Cardiac fibroblast (primary cell): ENCODE results near the gene CCDC196.
"Not testable (repeated sequence)": the region's sequence is repeated elsewhere in the genome, so short reads cannot be mapped to it uniquely, and the experiment has no call there.

Experiments used
- DNase-seq, 2 donors: peaks; one replicate each; pipeline versions ENCODE4 v3.0.0 to v3.0.0-alpha.2; 2010; ENCODE audit warnings: low read depth in 2 of 2
- H3K4me3 ChIP-seq, 2 donors: replicated peaks in 1 of 2; 1 replicate in 1 of 2; 2 replicates in 1 of 2; pipeline ENCODE4 v1.5.1; 2011; ENCODE audit warnings: low read depth in 2 of 2, low read length in 2 of 2, mild to moderate bottlenecking in 2 of 2, moderate library complexity in 1 of 2
- TF ChIP-seq, protein P1 (sequence below): IDR thresholded peaks from one replicate; pipeline ENCODE4 v1.5.1; 2011; ENCODE audit warnings: low read depth, mild to moderate bottlenecking, low read length, inconsistent platforms

Gene CCDC196

DNA sequence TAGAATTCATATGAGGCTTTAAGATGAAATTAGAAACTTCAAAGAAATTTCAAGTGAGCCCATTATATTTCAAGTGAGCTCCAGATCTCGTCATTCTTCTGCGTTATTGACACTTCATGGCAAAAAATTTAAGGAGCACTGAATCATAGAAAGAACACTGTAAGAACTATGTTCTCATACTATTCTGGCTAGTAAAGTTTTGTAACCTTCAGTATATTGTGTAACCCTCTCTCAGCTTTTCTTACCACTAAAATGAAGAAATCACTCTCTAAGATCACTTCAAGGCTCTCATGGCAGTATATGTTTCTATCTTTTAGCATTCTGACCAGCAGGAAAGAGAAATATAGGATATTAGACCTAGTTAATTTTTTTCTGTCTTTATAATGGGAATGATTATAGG lies 28.0 kb downstream of the CCDC196 start:
- peak; percentile 34 to 79 for DNase-seq
- TF ChIP-seq, protein P1, sequence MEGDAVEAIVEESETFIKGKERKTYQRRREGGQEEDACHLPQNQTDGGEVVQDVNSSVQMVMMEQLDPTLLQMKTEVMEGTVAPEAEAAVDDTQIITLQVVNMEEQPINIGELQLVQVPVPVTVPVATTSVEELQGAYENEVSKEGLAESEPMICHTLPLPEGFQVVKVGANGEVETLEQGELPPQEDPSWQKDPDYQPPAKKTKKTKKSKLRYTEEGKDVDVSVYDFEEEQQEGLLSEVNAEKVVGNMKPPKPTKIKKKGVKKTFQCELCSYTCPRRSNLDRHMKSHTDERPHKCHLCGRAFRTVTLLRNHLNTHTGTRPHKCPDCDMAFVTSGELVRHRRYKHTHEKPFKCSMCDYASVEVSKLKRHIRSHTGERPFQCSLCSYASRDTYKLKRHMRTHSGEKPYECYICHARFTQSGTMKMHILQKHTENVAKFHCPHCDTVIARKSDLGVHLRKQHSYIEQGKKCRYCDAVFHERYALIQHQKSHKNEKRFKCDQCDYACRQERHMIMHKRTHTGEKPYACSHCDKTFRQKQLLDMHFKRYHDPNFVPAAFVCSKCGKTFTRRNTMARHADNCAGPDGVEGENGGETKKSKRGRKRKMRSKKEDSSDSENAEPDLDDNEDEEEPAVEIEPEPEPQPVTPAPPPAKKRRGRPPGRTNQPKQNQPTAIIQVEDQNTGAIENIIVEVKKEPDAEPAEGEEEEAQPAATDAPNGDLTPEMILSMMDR, result no peak
- H3K4me3 ChIP-seq, result no peak overlapping the region

GRCh38 chr14:66530526-66530925 lies 44.4 kb downstream of the CCDC196 start:
- TF ChIP-seq, protein P1, result no peak
- no peak overlapping the region for H3K4me3 ChIP-seq
- no peak for DNase-seq

DNA sequence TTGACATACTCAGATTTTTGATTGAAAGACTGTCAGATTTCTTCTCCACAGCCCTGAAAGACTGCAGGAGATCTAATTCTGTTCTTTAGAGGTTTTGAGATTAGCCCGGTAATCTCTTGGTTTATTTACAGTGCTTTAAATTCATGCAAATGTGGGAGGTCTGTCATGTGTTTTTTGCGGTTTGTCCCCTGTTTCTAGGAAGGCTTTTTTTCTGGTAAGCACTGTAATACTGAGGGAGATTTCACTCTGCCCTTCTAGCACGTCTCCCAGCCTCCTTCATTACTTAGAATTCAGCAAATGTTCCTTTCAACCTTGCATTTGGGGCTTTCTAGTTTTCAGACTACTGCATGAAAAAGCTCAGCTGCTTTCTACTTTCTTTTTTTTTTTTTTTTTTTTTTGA lies 52.9 kb downstream of the CCDC196 start:
- no peak for DNase-seq
- TF ChIP-seq, protein P1, result no peak
- H3K4me3 ChIP-seq, result no peak overlapping the region

DNA sequence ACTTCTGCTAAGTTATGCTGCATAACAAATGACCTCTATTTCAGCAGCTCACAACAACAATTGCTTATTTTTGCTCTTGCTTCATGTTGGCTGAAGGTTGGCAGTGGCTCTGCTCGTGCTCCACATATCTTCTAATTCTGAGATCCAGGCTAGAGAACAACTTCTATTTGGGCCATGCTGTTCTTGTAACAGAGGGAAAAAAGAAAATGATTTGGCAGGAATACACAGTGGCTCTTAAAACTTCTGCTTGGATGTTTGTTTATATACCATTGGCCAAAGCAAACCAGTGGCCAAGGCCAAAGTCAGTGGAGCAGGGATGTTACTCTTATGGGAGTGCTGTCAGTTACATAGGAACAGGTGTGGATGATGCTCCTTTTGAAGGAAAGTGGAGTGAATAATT lies 53.9 kb downstream of the CCDC196 start:
- H3K4me3 ChIP-seq, result no peak overlapping the region
- DNase-seq, result no peak
- TF ChIP-seq, protein P1, result no peak

GRCh38 chr14:66541627-66542026 lies 55.5 kb downstream of the CCDC196 start:
- TF ChIP-seq, protein P1, result no peak
- no peak overlapping the region for H3K4me3 ChIP-seq
- DNase-seq, result no peak

GRCh38 chr14:66543996-66544395 lies 57.8 kb downstream of the CCDC196 start:
- H3K4me3 ChIP-seq, result no peak overlapping the region
- DNase-seq, result no peak
- TF ChIP-seq, protein P1, result no peak

DNA sequence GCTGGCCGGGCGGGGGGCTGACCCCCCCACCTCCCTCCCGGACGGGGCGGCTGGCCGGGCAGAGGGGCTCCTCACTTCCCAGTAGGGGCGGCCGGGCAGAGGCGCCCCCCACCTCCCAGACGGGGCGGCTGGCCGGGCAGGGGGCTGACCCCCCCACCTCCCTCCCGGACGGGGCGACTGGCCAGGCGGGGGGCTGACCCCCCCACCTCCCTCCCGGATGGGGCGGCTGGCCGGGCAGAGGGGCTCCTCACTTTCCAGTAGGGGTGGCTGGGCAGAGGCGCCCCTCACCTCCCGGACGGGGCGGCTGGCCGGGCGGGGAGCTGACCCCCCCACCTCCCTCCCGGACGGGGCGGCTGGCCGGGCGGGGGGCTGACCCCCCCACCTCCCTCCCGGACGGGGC lies 59.0 kb downstream of the CCDC196 start:
- DNase-seq, H3K4me3 ChIP-seq: not testable (repeated sequence)

- not testable (repeated sequence) for DNase-seq, H3K4me3 ChIP-seq
Observed at GRCh38 chr14:66545751-66546150, 59.6 kb downstream of the CCDC196 start.
